ENCODE results near the gene EVI2A.

- TF ChIP-seq CTCF (IDR thresholded peaks at IDR 0.05; ENCODE audit: low read depth, low read length) (no peak), EZH2phosphoT487 (IDR thresholded peaks at IDR 0.05; ENCODE audit: low read depth) (no peak)
Observed at GRCh38 chr17:31313982-31314781, 7.2 kb downstream of the EVI2A start, which contains the start of gene EVI2B.

Measured in OCI-LY3 (cell line).